Stimulated activated CD4-positive, alpha-beta T cell treated with anti-CD3 and anti-CD28 coated beads, Interleukin-2, amount 100 ng/mL, for 24 hours (primary cell): ENCODE data around the gene RAB34.
"Not testable (repeated sequence)": the region's sequence is repeated elsewhere in the genome, so short reads cannot be mapped to it uniquely, and the experiment has no call there.

Experiments used
- DNase-seq, 2 donors: peaks; one replicate each; pipeline ENCODE4 v3.0.0-alpha.2; 2020

The RAB34 gene

GRCh38 chr17:28726627-28727491 lies 9.2 kb upstream of the RAB34 start:
- DNase-seq: peak; percentile 93 to 95

DNA sequence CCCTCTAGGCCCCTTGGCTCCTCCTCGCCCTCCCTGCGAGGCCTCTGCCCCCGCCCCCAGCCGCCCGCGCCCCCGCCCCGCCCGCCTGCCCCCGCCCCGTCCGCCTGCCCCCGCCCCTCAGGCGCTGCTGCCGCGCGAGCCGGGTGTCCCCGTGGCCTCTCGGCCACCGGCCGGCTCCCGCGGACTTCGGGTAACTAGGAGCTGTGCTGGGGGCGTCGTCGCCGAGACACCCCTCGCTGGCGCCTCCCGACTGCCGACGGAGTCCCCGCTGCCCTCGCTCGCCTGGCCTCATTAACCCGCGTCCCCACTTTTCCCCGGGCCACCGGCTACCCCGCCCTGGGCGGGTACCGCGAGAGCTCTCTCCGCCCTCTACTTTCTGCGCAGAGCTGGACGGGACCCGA lies 8.6 kb upstream of the RAB34 start, which contains the start of gene TLCD1:
Gene TLCD1 (minus strand): TSS at position 8 of the 401 bp plus-strand sequence. CDS start 136 bp downstream, outside the sequence.
- DNase-seq: peak; percentile 80 to 84

GRCh38 chr17:28725660-28726225 lies 8.1 kb upstream of the RAB34 start:
- peak; percentile 72 to 78 for DNase-seq

- DNase-seq: peak; percentile 46
Measured at GRCh38 chr17:28725166-28725659, 7.5 kb upstream of the RAB34 start.

- DNase-seq: no peak
Measured at GRCh38 chr17:28724500-28725165, 7.0 kb upstream of the RAB34 start.

DNA sequence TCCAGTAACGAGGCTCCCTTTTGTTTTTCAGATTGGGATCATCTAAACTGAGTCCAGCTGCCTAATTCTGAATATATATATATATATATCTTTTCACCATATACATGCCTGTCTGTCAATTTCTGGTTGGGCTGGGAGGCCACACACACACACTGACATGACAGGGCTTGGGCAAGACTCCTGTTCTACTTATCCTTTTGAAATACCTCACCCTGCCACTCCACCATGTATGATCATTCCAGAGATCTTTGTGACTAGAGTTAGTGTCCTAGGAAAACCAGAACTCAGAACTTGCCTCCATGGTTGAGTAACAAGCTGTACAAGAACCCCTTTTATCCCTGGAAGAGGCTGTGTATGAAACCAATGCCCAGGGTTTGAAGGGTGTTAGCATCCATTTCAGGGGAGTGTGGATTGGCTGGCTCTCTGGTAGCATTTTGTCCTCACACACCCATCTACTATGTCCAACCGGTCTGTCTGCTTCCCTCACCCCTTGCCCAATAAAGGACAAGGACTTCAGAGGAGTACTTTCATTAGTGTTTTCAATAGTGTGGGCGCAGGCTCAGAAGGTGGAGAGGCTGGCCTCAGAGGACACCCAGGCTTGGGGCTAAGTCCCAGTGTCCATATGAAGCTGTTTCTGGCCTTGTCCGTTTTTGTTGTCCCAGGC lies 6.3 kb upstream of the RAB34 start:
- DNase-seq: not testable (repeated sequence)

DNA sequence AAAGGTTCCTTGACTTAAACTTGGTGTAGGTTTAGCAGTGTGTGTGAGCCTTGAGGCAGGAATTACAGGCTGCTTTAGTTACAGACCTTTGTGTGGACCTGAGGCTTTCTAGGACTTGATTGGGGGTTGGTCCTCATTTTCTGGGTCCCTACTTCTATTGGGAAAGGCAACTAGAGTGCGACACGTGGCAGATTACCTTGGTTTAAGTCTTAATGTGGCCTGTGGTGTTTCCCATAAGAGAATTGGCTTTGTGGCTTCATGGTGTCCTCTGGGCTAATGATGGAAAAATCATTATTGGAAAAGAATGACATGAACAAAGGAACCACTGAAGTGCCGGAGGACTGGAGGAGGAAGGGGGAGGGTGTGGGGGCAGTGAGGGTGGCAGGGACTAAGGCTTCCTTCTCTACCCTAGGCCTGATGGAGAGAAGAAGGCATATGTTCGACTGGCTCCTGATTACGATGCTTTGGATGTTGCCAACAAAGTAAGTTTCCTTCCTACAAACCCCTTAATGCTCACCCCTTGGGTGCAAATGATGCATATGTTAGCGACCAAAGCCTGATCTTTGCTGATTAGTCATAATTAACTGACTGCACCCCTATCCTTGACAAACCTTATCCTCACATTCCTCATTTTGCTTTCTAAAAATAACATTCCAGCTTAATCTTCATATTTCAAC lies 5.6 kb upstream of the RAB34 start:
- no peak for DNase-seq

DNA sequence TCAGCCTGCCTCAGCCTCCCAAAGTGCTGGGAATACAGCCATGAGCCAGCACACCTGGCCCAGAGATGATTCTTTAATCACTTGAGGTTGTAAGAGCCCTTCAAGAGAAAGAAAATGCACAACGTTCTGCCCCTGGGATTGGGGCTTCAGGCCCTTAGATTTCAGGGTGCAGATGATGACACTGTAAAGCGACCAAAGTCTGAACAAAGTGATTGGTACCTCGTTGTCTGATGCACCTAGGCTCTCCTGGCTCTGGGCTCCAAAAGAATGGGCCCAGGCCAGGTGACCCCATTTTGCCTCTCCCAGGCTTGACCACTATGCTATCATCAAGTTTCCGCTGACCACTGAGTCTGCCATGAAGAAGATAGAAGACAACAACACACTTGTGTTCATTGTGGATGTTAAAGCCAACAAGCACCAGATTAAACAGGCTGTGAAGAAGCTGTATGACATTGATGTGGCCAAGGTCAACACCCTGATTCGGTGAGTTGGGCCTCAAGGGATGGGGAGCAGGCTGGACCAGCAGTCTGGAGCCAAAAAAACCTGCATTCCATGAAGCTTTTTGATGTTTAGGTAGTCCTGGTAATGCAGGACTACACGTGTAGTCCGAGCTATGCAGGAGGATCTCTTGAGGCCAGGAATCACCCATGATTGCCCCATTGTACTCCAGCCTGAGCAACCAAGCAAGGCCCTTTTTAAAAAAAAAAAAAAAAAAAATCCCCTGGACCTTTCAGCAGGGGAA lies 4.9 kb upstream of the RAB34 start:
- no peak for DNase-seq

GRCh38 chr17:28720997-28721329 lies 3.3 kb upstream of the RAB34 start:
- peak in 1 of 2 donors; percentile 43 for DNase-seq

- peak; percentile 59 to 60 for DNase-seq
Measured at GRCh38 chr17:28720247-28720996, 2.8 kb upstream of the RAB34 start.

DNA sequence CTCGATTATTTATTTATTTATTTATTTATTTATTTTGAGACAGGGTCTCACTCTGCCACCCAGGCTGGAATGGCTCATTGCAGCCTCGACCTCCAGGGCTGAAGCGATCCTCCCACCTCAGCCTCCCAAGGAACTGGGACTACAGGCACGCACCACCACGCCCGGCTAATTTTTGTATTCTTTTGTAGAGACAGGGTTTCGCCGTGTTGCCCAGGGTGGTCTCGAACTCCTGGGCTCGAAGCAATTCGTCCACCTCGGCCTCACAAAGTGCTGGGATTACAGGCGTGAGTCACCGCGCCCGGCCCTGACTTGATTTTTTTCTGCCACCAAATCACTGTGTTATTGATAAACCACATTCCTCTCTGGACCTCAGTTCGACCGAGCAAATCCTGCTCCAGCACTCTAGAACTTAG lies 1.4 kb upstream of the RAB34 start:
- DNase-seq: no peak

- DNase-seq: no peak
Measured at GRCh38 chr17:28718333-28719020, 809 bp upstream of the RAB34 start.

- peak in 1 of 2 donors; percentile 46 for DNase-seq
Measured at GRCh38 chr17:28716740-28717577, 709 bp downstream of the RAB34 start.

GRCh38 chr17:28715217-28715616 lies 2.5 kb downstream of the RAB34 start:
- no peak for DNase-seq

DNA sequence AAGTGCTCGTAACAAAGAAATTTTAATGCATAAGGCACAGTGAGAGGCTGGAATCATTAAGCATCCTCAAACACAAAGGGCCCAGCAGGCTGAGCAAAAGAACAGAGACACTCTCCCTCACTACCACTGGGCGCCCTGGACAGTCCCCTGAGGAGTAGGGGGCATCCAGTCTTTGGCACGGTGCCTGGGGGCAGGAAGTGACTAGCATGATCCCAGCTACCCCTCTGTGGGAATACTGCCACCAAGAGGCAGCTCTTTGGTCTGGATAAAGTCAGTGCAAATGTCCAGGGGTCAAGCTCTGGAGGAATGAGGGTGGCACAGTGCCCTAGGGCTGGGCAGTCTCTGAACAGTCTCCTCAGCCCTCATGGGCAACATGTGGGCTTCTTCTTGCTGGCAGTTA lies 3.4 kb downstream of the RAB34 start:
- no peak for DNase-seq

- DNase-seq: no peak
Measured at GRCh38 chr17:28712705-28713415, 4.8 kb downstream of the RAB34 start.

- DNase-seq: peak; percentile 73 to 78
Measured at GRCh38 chr17:28712032-28712704, 5.5 kb downstream of the RAB34 start.

GRCh38 chr17:28711723-28712031 lies 6.0 kb downstream of the RAB34 start, which contains the start of gene PROCA1:
Gene PROCA1, minus strand, starts transcription at chr17:28711888. Its CDS starts 228 bp downstream, at chr17:28711660.
- no peak for DNase-seq
